Measurements from ENCODE around the gene ATP6V0A1.

DNA sequence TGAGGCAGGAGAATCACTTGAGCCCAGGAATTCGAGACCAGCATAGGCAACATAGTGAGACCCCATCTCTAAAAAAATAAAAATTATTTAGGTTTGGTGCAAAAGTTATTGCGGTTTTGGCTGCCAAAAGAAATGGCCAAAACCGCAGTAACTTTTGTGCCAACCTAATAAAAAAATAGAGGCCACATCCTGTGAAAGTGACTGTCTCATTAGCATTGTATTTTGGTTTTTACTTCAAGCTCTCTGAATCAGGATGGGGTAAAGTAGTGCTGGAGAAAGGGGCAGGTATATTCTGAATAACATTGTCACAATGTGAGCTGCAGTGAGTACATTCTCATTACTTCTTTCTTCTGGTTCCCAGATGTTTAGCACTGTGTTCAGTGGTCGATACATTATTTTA is 36.0 kb downstream of the ATP6V0A1 start:
- TF ChIP-seq, protein P1, sequence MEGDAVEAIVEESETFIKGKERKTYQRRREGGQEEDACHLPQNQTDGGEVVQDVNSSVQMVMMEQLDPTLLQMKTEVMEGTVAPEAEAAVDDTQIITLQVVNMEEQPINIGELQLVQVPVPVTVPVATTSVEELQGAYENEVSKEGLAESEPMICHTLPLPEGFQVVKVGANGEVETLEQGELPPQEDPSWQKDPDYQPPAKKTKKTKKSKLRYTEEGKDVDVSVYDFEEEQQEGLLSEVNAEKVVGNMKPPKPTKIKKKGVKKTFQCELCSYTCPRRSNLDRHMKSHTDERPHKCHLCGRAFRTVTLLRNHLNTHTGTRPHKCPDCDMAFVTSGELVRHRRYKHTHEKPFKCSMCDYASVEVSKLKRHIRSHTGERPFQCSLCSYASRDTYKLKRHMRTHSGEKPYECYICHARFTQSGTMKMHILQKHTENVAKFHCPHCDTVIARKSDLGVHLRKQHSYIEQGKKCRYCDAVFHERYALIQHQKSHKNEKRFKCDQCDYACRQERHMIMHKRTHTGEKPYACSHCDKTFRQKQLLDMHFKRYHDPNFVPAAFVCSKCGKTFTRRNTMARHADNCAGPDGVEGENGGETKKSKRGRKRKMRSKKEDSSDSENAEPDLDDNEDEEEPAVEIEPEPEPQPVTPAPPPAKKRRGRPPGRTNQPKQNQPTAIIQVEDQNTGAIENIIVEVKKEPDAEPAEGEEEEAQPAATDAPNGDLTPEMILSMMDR (IDR thresholded peaks at IDR 0.05), result no peak
- TF ChIP-seq EZH2 (IDR thresholded peaks at IDR 0.05), result no peak
- no peak for TF ChIP-seq EZH2phosphoT487 (IDR thresholded peaks at IDR 0.05)

Measured in neural progenitor cell (in vitro differentiated cells).